H1 (cell line): ENCODE measurements around the gene RANBP9. TPM values are rescaled to one million over a fixed set of nuclear protein-coding genes. Genes with fewer than 3 reads are reported as not detected.

ENCODE experiments used
- CEBPB ChIP-seq: IDR thresholded peaks from 2 replicates; pipeline ENCODE4 v1.6.1; 2012; ENCODE audit warnings: low read depth, low read length
- polyA plus RNA-seq, 7 experiments: library from polyadenylated mRNA; depleted of rRNA in 3 of 7; stranded (reverse) in 5 of 7; unstranded in 2 of 7; fragments of >200 nt in 5 of 7; fragments of 200-250 nt in 2 of 7; gene quantifications; 1 replicate in 5 of 7; 2 replicates in 1 of 7; 4 replicates in 1 of 7; pipeline versions ENCODE4 v1.2.1 to v1.2.3, GENCODE V29; 2011 to 2013; ENCODE audit warnings: missing spikeins in 2 of 7, mixed read lengths in 2 of 7
- total RNA-seq: library from RNA; stranded (reverse); fragmentation: NEBNext Ultra II Directional; extraction: Animal tissue kit (Norgen Biotek cat#: 25700); gene quantifications from 2 replicates; pipeline ENCODE4 v1.2.1, GENCODE V29; 2021

The RANBP9 gene
- total and polyA plus RNA-seq, 2 of the 8 experiments (the other 6 are each of a cell fraction or from before 2014, with no cell fraction given): 13.0 to 36.7 TPM

- TF ChIP-seq CEBPB: no peak
Measured at GRCh38 chr6:13711733-13712598, at the start of gene RANBP9 (continued).
